ENCODE data around the gene PLB1. TPM values are rescaled to one million over a fixed set of nuclear protein-coding genes. Genes with fewer than 3 reads are reported as not detected.

Gene PLB1
- total RNA-seq, 2 experiments from 2014 or later = 0.25 to 0.50 TPM

DNA sequence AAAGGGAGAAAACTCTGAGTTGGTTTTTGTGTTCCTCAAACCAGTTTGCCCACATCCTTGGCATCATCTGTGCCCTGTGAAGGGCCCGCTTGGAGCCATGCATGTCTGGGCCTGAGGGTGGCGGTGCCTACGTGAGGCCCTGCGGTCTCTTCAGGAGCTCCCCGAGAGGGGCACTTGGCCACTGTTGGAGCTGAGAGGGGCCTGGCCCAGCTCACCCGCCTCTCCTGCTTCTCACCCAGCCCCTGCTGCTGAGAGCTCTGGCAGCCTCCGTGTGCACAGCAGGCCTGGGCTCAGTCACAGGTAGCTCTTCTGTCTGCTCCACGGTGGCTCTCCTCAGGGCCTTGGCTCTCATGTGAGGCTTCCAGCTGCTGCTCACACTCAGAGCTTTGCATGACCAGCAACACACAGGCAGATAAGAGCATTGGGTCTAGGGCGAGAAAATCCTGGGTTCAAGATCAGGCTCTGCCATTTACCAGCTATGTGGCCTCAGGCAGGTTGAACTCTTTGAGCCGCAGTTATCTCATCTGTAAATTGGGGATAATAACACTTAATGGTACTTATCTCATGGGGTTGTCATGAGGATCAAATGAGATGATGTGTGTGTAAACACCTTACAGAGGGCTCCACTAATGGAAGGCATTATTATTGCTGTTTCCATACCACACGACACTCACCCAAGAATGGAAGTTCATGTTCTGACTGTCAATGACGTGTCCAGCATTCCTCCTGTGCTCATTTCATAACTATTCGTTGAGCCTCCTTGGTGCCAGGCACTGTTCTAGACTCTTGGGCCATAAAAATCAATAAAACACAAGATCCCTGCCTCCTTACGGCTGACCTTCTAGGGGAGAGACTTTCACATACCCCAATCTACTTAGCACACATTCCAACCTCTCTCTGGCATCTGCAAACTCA, 41.6 kb upstream of the PLB1 start:
- H3K27ac Mint-ChIP-seq = no peak overlapping the region
- TF ChIP-seq, protein P1, sequence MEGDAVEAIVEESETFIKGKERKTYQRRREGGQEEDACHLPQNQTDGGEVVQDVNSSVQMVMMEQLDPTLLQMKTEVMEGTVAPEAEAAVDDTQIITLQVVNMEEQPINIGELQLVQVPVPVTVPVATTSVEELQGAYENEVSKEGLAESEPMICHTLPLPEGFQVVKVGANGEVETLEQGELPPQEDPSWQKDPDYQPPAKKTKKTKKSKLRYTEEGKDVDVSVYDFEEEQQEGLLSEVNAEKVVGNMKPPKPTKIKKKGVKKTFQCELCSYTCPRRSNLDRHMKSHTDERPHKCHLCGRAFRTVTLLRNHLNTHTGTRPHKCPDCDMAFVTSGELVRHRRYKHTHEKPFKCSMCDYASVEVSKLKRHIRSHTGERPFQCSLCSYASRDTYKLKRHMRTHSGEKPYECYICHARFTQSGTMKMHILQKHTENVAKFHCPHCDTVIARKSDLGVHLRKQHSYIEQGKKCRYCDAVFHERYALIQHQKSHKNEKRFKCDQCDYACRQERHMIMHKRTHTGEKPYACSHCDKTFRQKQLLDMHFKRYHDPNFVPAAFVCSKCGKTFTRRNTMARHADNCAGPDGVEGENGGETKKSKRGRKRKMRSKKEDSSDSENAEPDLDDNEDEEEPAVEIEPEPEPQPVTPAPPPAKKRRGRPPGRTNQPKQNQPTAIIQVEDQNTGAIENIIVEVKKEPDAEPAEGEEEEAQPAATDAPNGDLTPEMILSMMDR (IDR thresholded peaks at IDR 0.05) = no peak
- ChIA-PET CTCF (interaction anchor here (1.4 to 1.6 kb wide), 3 partner anchors 12 to 771 kb away, joined by 3 to 6 read pairs (median 3); no protein-coding TSS in a partner anchor), POLR2A (no interaction called here)
- DNase-seq (no peak), ATAC-seq (no peak)
- no peaks in the 10 kb centered on the region for H3K9me3 Mint-ChIP-seq
- H3K36me3 Mint-ChIP-seq (ENCODE audit: low read depth) = no peaks in the 10 kb centered on the region
- H3K4me1 Mint-ChIP-seq (ENCODE audit: low read depth) = peaks cover 25% of the 10 kb centered on the region
- no peak overlapping the region for H3K4me3 Mint-ChIP-seq
- H3K27me3 Mint-ChIP-seq = no peaks in the 10 kb centered on the region
- intact Hi-C loops (cut with micrococcal nuclease) = loop anchor here (5.0 to 10.0 kb wide), 2 partner anchors 699 to 752 kb away; no protein-coding TSS in a partner anchor

DNA sequence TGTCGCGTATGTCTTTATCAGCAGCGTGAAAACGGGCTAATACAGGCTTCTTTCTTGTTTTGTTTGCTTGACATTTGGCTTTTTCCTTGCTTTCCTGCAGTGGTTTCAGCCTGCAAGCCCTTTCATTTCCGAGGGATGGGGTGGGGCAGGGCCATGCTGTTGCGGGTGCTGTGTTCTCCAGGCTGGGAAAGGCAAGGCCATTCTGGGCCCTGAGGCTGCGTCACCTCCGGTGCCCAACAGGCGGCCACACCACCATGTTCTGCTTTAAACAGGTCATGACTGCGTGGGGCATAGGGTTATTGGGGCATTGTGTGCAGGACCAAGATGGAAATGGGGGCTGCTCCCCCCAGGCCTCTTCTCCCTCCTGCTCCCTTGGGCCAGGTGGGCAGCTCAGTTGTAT, 38.6 kb upstream of the PLB1 start:
- POLR2A ChIA-PET = no interaction called here
- ATAC-seq (no peak), DNase-seq (no peak)
- Mint-ChIP-seq H3K36me3 (ENCODE audit: low read depth) (peaks cover 2% of the 10 kb centered on the region), H3K9me3 (peaks cover 6% of the 10 kb centered on the region), H3K4me1 (ENCODE audit: low read depth) (peaks cover 3% of the 10 kb centered on the region), H3K4me3 (no peak overlapping the region), H3K27ac (no peak overlapping the region), H3K27me3 (peaks cover 4% of the 10 kb centered on the region)
- CTCF ChIA-PET = no interaction called here
- intact Hi-C loops (cut with micrococcal nuclease) = loop anchor here (10.0 kb wide), 1 partner anchor 702 kb away; no protein-coding TSS in a partner anchor
- TF ChIP-seq, protein P1 (IDR thresholded peaks at IDR 0.05) = no peak

DNA sequence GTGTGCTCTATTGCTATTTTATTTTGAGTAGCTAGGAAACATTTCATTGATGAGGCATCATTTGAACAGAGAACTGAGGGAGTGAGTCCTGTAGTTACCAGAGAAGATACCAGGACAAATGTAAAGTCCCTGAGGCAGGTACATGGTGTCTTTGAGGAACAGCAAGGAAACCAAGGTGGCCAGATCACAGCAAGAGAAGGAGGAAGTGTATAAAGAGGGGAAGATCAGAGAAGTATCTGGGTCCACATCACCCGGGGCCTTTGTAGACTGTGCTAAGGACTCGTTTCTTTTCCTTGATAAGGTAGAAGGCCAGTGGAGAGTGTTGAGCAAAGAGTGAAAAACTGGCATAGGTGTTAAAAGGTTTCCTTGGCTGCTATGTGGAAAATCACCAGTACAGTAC, 34.8 kb upstream of the PLB1 start:
- DNase-seq = no peak
- Mint-ChIP-seq H3K27ac (no peak overlapping the region), H3K36me3 (ENCODE audit: low read depth) (peaks cover 6% of the 10 kb centered on the region), H3K9me3 (peaks cover 15% of the 10 kb centered on the region), H3K4me3 (no peak overlapping the region), H3K4me1 (ENCODE audit: low read depth) (peaks cover 23% of the 10 kb centered on the region), H3K27me3 (peaks cover 10% of the 10 kb centered on the region)
- no peak for ATAC-seq
- TF ChIP-seq, protein P1 (IDR thresholded peaks at IDR 0.05) = no peak
- CTCF ChIA-PET = interaction anchor here (3.4 kb wide), 1 partner anchor 8 kb away, joined by 14 read pairs; no protein-coding TSS in a partner anchor
- POLR2A ChIA-PET = interaction anchor here (0.6 kb wide), 1 partner anchor 93 kb away, joined by 3 read pairs; no protein-coding TSS in a partner anchor
- intact Hi-C loops (cut with micrococcal nuclease) = no loop called here

DNA sequence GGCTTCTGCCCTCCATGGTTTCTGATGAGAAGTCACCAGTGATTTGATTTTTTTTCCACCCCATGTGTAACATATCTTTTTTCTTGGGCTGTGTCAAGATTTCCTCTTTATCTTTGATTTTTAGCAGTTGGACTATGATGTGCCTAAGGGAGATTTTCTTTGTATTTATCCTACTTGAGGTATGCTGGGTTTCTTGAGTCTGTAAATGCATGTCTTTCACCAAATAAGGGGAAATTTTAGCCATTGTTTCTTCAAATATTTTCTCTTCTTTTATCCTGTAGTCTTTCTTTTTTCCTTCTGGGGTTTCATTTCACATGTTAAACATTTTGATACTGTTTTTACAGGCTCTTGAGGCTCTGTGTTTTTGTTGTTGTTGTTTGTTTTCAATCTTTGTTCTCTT, 33.7 kb upstream of the PLB1 start:
- ChIA-PET POLR2A (no interaction called here), CTCF (interaction anchor here (0.8 to 3.4 kb wide), 2 partner anchors 9 to 781 kb away, joined by 3 to 14 read pairs; no protein-coding TSS in a partner anchor)
- ATAC-seq (no peak), DNase-seq (no peak)
- no peak overlapping the region for H3K4me3 Mint-ChIP-seq
- peaks cover 24% of the 10 kb centered on the region for H3K4me1 Mint-ChIP-seq (ENCODE audit: low read depth)
- TF ChIP-seq, protein P1 (IDR thresholded peaks at IDR 0.05) = no peak
- H3K27me3 Mint-ChIP-seq = peaks cover 10% of the 10 kb centered on the region
- intact Hi-C loops (cut with micrococcal nuclease) = no loop called here
- H3K36me3 Mint-ChIP-seq (ENCODE audit: low read depth) = peaks cover 6% of the 10 kb centered on the region
- H3K27ac Mint-ChIP-seq = no peak overlapping the region
- peaks cover 15% of the 10 kb centered on the region for H3K9me3 Mint-ChIP-seq
